HCT116 (cell line): ENCODE measurements around the gene SNTN. TPM values are rescaled to one million over a fixed set of nuclear protein-coding genes. Genes with fewer than 3 reads are reported as not detected.
A peak's percentile ranks its signal among the peaks of the same experiment; 100 is the strongest.

Experiments used
- ATAC-seq: fragments of 200-7000 bp; cut with Tn5 transposase; 2 replicates; pipeline ENCODE4 v1.9.1; 2020; ENCODE audit warnings: mild to moderate bottlenecking, moderate library complexity
- BruUV-seq: library from RNA; stranded (reverse); fragments of 400-500 nt; replicated peaks from 2 replicates; lab custom pipeline; 2021; lab: Mats Ljungman, UMichigan
- CTCF ChIA-PET: fragments of 300-600 bp; sonication (Branson Sonifier 250); formaldehyde crosslinking; loops from one replicate; lab custom pipeline; 2021; ENCODE audit warnings: antibody characterized with exemption; lab: Charles Lee
- POLR2A ChIA-PET: fragments of 300-600, 350-600 bp; sonication (Branson Sonifier 250); formaldehyde crosslinking; loops from one replicate; lab custom pipeline; 2021; ENCODE audit warnings: antibody characterized with exemption; lab: Charles Lee
- RAD21 ChIA-PET, 2 experiments: fragments of 300-600 bp; sonication (Branson Sonifier 250); formaldehyde crosslinking; loops; one replicate each; lab custom pipeline; 2023; ENCODE audit warnings: low total read pairs in 2 of 2; ENCODE audit not compliant: uncharacterized antibody in 2 of 2, unreplicated experiment in 2 of 2, low non-redundant PET in 1 of 2; lab: Charles Lee
- DNase-seq: peaks from one replicate; pipeline ENCODE4 v3.0.0-alpha.2; 2010; ENCODE audit warnings: low read depth, low spot score
- H2AFZ ChIP-seq: fragments of 200-600 bp; shearing (Covaris generic), sonication (generic); 2 replicates; pipeline ENCODE4 v1.6.1; 2017; ENCODE audit warnings: low read depth, mixed run types, mixed read lengths, antibody characterized with exemption, low read length; ENCODE audit not compliant: poor library complexity, severe bottlenecking
- H3K27ac ChIP-seq: 2 replicates; pipeline ENCODE4 v1.5.1; 2012; ENCODE audit warnings: low read depth, low read length
- H3K27me3 ChIP-seq: fragments of 200-600 bp; sonication (generic); 2 replicates; pipeline ENCODE4 v1.6.1; 2016; ENCODE audit warnings: mixed run types, low read length, mixed read lengths; ENCODE audit not compliant: insufficient read depth
- H3K36me3 ChIP-seq, 2 experiments: fragments of 200-500 bp in 1 of 2; fragments of 200-600 bp in 1 of 2; sonication (Bioruptor generic) in 1 of 2; sonication (generic) in 1 of 2; 2 replicates each; pipeline versions ENCODE4 v1.5.1 to v1.6.1; 2014 to 2016; ENCODE audit warnings: low read length in 2 of 2, inconsistent platforms in 1 of 2, mixed read lengths in 1 of 2, mixed run types in 1 of 2; ENCODE audit not compliant: insufficient read depth in 2 of 2, control insufficient read depth in 1 of 2
- H3K4me1 ChIP-seq, 2 experiments: fragments of 200-600 bp in 1 of 2; sonication (generic) in 1 of 2; 2 replicates each; pipeline versions ENCODE4 v1.5.1 to v1.6.1; 2012 to 2017; ENCODE audit warnings: low read length in 2 of 2, inconsistent platforms in 1 of 2, mild to moderate bottlenecking in 1 of 2, mixed read lengths in 1 of 2, mixed run types in 1 of 2, moderate library complexity in 1 of 2; ENCODE audit not compliant: insufficient read depth in 2 of 2, control insufficient read depth in 1 of 2
- H3K4me2 ChIP-seq: fragments of 200-600 bp; sonication (generic); 2 replicates; pipeline ENCODE4 v1.6.1; 2017; ENCODE audit warnings: mixed run types, low read length, mixed read lengths
- H3K4me3 ChIP-seq, 2 experiments: fragments of 200-600 bp in 1 of 2; sonication (generic) in 1 of 2; replicated peaks in 1 of 2; 2 replicates each; pipeline ENCODE4 v1.5.1; 2011 to 2016; ENCODE audit warnings: low read length in 2 of 2, control low read depth in 1 of 2, low read depth in 1 of 2, mild to moderate bottlenecking in 1 of 2, mixed read lengths in 1 of 2, mixed run types in 1 of 2
- H3K79me2 ChIP-seq: fragments of 200-600 bp; sonication (generic); 2 replicates; pipeline ENCODE4 v1.6.1; 2017; ENCODE audit warnings: mild to moderate bottlenecking, mixed run types, low read length, moderate library complexity, mixed read lengths; ENCODE audit not compliant: insufficient read depth
- H3K9ac ChIP-seq: fragments of 200-600 bp; sonication (generic); 2 replicates; pipeline ENCODE4 v1.6.1; 2016; ENCODE audit warnings: low read length, mixed read lengths
- H3K9me2 ChIP-seq: fragments of 200-600 bp; sonication (generic), shearing (Covaris generic); 2 replicates; pipeline ENCODE4 v1.6.1; 2017; ENCODE audit warnings: mixed run types, mild to moderate bottlenecking, moderate library complexity; ENCODE audit not compliant: insufficient read depth
- H3K9me3 ChIP-seq, 2 experiments: fragments of 200-500 bp in 1 of 2; fragments of 200-600 bp in 1 of 2; sonication (Bioruptor generic) in 1 of 2; sonication (generic) in 1 of 2; 2 replicates each; pipeline ENCODE4 v1.6.1; 2014 to 2017; ENCODE audit warnings: low read length in 2 of 2, mixed read lengths in 2 of 2, inconsistent platforms in 1 of 2, low read depth in 1 of 2, mild to moderate bottlenecking in 1 of 2, mixed run types in 1 of 2, moderate library complexity in 1 of 2; ENCODE audit not compliant: control insufficient read depth in 1 of 2, insufficient read depth in 1 of 2
- H4K20me1 ChIP-seq: fragments of 200-600 bp; sonication (generic), shearing (Covaris generic); 2 replicates; pipeline ENCODE4 v1.6.1; 2017; ENCODE audit warnings: mixed run types, mild to moderate bottlenecking, moderate library complexity; ENCODE audit not compliant: insufficient read depth
- CTCF ChIP-seq, 3 experiments: fragments of 200-600 bp in 1 of 3; sonication (generic) in 1 of 3; IDR thresholded peaks in 2 of 3; conservative IDR thresholded peaks in 1 of 3; 2 replicates each; pipeline ENCODE4 v1.5.1; 2012 to 2017; ENCODE audit warnings: low read depth in 2 of 3, low read length in 2 of 3, antibody characterized with exemption in 1 of 3, borderline replicate concordance in 1 of 3, control low read depth in 1 of 3, mild to moderate bottlenecking in 1 of 3, mixed read lengths in 1 of 3, mixed run types in 1 of 3, moderate library complexity in 1 of 3; ENCODE audit not compliant: insufficient read depth in 1 of 3
- FOSL1 ChIP-seq: IDR thresholded peaks from 2 replicates; pipeline ENCODE4 v1.6.1; 2012; ENCODE audit warnings: low read depth
- POLR2A ChIP-seq: IDR thresholded peaks from 2 replicates; pipeline ENCODE4 v1.7.0; 2011; ENCODE audit warnings: borderline replicate concordance; ENCODE audit not compliant: insufficient read depth, insufficient read length; ENCODE audit errors: extremely low read depth
- RAD21 ChIP-seq: IDR thresholded peaks from 2 replicates; pipeline ENCODE4 v1.6.1; 2012; ENCODE audit warnings: low read depth, mild to moderate bottlenecking
- SIN3A ChIP-seq: IDR thresholded peaks from 2 replicates; pipeline ENCODE4 v1.6.1; 2012; ENCODE audit warnings: low read depth
- SP1 ChIP-seq: IDR thresholded peaks from 2 replicates; pipeline ENCODE4 v1.6.1; 2012; ENCODE audit warnings: low read depth
- SRF ChIP-seq: IDR thresholded peaks from 2 replicates; pipeline ENCODE4 v1.6.1; 2012; ENCODE audit warnings: low read depth
- ZFX ChIP-seq: fragments of 450-650 bp; IDR thresholded peaks from 2 replicates; pipeline ENCODE4 v1.6.1; 2017
- intact Hi-C: fragments of 100-400 bp; cut with micrococcal nuclease; formaldehyde crosslinking; loops from 2 replicates; pipeline ENCODE4 v1.10.0; 2022
- total RNA-seq: library from RNA; stranded (reverse); gene quantifications from one replicate; pipeline ENCODE4 v1.2.1, GENCODE V29; 2021; ENCODE audit not compliant: unreplicated experiment

SNTN gene
- total RNA-seq, 1 experiment from 2014 or later, result not detected

GRCh38 chr3:63662011-63662410 lies 9.5 kb downstream of the SNTN start:
- no peak overlapping the region for H3K4me3 ChIP-seq
- peaks cover 8% of the 10 kb centered on the region; the same call in 1 of the 2 replicates for H3K27me3 ChIP-seq
- no peaks in the 10 kb centered on the region for H3K36me3 ChIP-seq
- TF ChIP-seq SIN3A (no peak), FOSL1 (no peak), CTCF (IDR thresholded peaks at IDR 0.05 in 2 of 3, conservative IDR thresholded peaks at IDR 0.05 in 1 of 3; ENCODE audit: borderline replicate concordance in 1 of 3, insufficient read depth in 1 of 3, low read depth in 2 of 3, low read length in 2 of 3) (no peak), ZFX (no peak), POLR2A (no peak), SP1 (no peak), SRF (no peak)
- TF ChIP-seq, all 23 proteins: peak for 0
- no peak overlapping the region for H2AFZ ChIP-seq
- intact Hi-C loops, result loop anchor here (5.0 kb wide), 1 partner anchor 155 kb away; the partner anchor contains the start of gene C3orf49
- BruUV-seq, result no TSS peak
- RAD21 ChIA-PET, result no interaction called here
- no peak overlapping the region for H3K9ac ChIP-seq
- ATAC-seq (no peak), DNase-seq (no peak)
- H3K9me3 ChIP-seq, result no peaks in the 10 kb centered on the region
- H3K4me1 ChIP-seq, result no peaks in the 10 kb centered on the region
- CTCF ChIA-PET, result no interaction called here
- no peaks in the 10 kb centered on the region for H4K20me1 ChIP-seq
- POLR2A ChIA-PET, result no interaction called here
- H3K79me2 ChIP-seq, result no peaks in the 10 kb centered on the region
- no peak overlapping the region for H3K4me2 ChIP-seq
- H3K27ac ChIP-seq, result no peak overlapping the region
- H3K9me2 ChIP-seq, result no peaks in the 10 kb centered on the region

- H3K9me2 ChIP-seq, result no peaks in the 10 kb centered on the region
- RAD21 ChIA-PET, result no interaction called here
- POLR2A ChIA-PET, result no interaction called here
- no peaks in the 10 kb centered on the region for H3K79me2 ChIP-seq
- H3K4me2 ChIP-seq, result no peak overlapping the region
- H4K20me1 ChIP-seq, result no peaks in the 10 kb centered on the region
- no peak overlapping the region for H2AFZ ChIP-seq
- DNase-seq (no peak), ATAC-seq (no peak)
- intact Hi-C loops, result loop anchor here (5.0 kb wide), 1 partner anchor 155 kb away; the partner anchor contains the start of gene C3orf49
- no peaks in the 10 kb centered on the region for H3K9me3 ChIP-seq
- H3K4me3 ChIP-seq, result no peak overlapping the region
- no peak overlapping the region for H3K9ac ChIP-seq
- no TSS peak for BruUV-seq
- peaks cover 8% of the 10 kb centered on the region; the same call in 1 of the 2 replicates for H3K27me3 ChIP-seq
- CTCF ChIA-PET, result no interaction called here
- H3K36me3 ChIP-seq, result no peaks in the 10 kb centered on the region
- TF ChIP-seq RAD21, result peak; percentile 17; the same call in 1 of the 2 replicates
- TF ChIP-seq SIN3A, result no peak
- H3K4me1 ChIP-seq, result no peaks in the 10 kb centered on the region
- no peak overlapping the region for H3K27ac ChIP-seq
Observed at GRCh38 chr3:63662500-63662899, 10.0 kb downstream of the SNTN start.
